ENCODE results near the gene PTOV1.

DNA sequence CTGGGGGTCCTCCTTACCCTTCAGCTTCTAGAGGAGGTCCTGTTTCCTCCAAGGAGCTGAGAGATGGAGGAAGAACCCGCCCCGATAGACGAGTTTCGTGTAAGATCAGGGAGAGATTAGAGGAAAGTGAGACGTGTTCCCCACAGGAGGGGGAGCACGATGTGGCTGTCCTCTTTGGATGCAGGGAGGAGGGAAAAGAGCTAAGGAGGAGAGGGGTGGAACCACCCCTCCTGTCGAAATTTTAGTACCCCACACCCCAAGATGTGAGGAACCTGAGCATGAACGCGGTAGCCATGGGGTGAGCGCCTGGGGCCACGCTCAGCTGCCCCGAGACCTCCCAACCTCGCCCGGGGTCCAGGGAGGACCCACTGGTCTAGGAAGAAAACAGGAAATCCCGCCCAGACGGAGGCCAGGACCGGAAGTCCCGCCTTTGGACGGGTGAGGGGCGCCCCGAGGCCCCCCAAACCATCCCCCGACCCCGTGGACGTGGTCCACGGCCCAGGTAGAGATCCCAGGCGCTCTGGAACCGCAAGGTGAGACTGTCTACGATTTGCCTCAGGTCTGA, 25.0 kb downstream of the PTOV1 start:
- TF ChIP-seq POLR2AphosphoS5 (IDR thresholded peaks at IDR 0.05; ENCODE audit: low read depth, low read length) = no peak
- no peak for TF ChIP-seq POLR2A (IDR thresholded peaks at IDR 0.05; ENCODE audit: low read depth, low read length)
- TF ChIP-seq TAF1 (IDR thresholded peaks at IDR 0.05; ENCODE audit: borderline replicate concordance, low read depth, low read length) = no peak

Measured in GM12892 (cell line).